Uterus (tissue), 2 donors: ENCODE data around the gene SH3PXD2A.

Experiments used
- POLR2A ChIP-seq, 2 donors: fragments of 450-650 bp; IDR thresholded peaks; one replicate each; pipeline ENCODE4 v1.6.1; 2016; ENCODE audit warnings: antibody characterized with exemption in 2 of 2, mild to moderate bottlenecking in 1 of 2, moderate library complexity in 1 of 2
- TF ChIP-seq, protein P1 (sequence below), 4 experiments: fragments of 200-600 bp in 2 of 4; fragments of 450-650 bp in 2 of 4; sonication (generic) in 2 of 4; IDR thresholded peaks; one replicate each; pipeline ENCODE4 v1.5.1; 2016 to 2019; ENCODE audit warnings: antibody characterized with exemption in 4 of 4, mild to moderate bottlenecking in 2 of 4, moderate library complexity in 1 of 4

DNA sequence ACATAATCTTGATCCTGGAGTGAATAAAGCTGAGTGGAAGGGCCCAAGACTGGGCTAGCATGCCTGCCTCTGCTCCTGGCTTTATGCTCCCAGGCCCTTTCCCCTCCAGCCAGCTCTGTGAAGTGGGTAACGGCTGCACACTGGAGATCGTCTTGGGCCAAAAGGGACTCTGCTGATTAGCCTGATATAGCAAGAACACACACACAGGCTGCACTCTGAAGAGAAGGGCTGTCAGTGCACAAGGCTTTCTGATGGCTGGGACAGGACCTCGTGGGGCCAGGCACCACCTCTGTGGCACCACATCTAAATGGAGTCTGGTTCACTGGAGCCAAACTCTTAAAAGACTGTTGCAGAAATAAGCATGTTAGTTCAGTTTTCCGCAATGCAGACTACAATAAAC lies 200.5 kb downstream of the SH3PXD2A start:
- TF ChIP-seq, protein P1, sequence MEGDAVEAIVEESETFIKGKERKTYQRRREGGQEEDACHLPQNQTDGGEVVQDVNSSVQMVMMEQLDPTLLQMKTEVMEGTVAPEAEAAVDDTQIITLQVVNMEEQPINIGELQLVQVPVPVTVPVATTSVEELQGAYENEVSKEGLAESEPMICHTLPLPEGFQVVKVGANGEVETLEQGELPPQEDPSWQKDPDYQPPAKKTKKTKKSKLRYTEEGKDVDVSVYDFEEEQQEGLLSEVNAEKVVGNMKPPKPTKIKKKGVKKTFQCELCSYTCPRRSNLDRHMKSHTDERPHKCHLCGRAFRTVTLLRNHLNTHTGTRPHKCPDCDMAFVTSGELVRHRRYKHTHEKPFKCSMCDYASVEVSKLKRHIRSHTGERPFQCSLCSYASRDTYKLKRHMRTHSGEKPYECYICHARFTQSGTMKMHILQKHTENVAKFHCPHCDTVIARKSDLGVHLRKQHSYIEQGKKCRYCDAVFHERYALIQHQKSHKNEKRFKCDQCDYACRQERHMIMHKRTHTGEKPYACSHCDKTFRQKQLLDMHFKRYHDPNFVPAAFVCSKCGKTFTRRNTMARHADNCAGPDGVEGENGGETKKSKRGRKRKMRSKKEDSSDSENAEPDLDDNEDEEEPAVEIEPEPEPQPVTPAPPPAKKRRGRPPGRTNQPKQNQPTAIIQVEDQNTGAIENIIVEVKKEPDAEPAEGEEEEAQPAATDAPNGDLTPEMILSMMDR (IDR thresholded peaks at IDR 0.05): no peak
- no peak for TF ChIP-seq POLR2A (IDR thresholded peaks at IDR 0.05)
